ENCODE results near the gene BHLHE41. TPM values are rescaled to one million over a fixed set of nuclear protein-coding genes. Genes with fewer than 3 reads are reported as not detected.

The BHLHE41 gene
- 1 to 10 TPM in 1 of 2 donors, under 1 TPM in 1; 0.45 to 1.5 TPM for polyA plus RNA-seq

GRCh38 chr12:26124446-26125399, at the start of gene BHLHE41:
Gene BHLHE41, minus strand, starts transcription at chr12:26125037. Its CDS starts 258 bp downstream, at chr12:26124779.
- Histone ChIP-seq H3K27me3 (ENCODE audit: control insufficient read depth in 1 of 2, insufficient read depth in 2 of 2, low read length in 2 of 2) (peaks cover 0 to 3% of the 10 kb centered on the region in 2 donors), H3K27ac (ENCODE audit: low read depth in 2 of 2, low read length in 1 of 2) (peak within 1 kb of the TSS; percentile 88 to 94), H3K4me3 (ENCODE audit: low read depth in 1 of 2, low read length in 2 of 2) (peak within 1 kb of the TSS; percentile 52 to 62)

GRCh38 chr12:26172946-26173552, 48.2 kb upstream of the BHLHE41 start:
- 67 to 83% methylated on average over 4 of the region's 4 CpGs for WGBS, 2 donors
- Histone ChIP-seq H3K27ac (ENCODE audit: low read depth in 2 of 2, low read length in 1 of 2) (no peak overlapping the region), H3K36me3 (ENCODE audit: control insufficient read depth in 2 of 2, insufficient read depth in 2 of 2, low read length in 1 of 2) (no peaks in the 10 kb centered on the region), H3K9me3 (ENCODE audit: control insufficient read depth in 2 of 2, insufficient read depth in 1 of 2, low read depth in 1 of 2, low read length in 1 of 2) (no peaks in the 10 kb centered on the region), H3K4me1 (ENCODE audit: control insufficient read depth in 2 of 2, insufficient read depth in 2 of 2, low read length in 1 of 2) (no peaks in the 10 kb centered on the region), H3K27me3 (ENCODE audit: control insufficient read depth in 1 of 2, insufficient read depth in 2 of 2, low read length in 2 of 2) (no peaks in the 10 kb centered on the region), H3K4me3 (ENCODE audit: low read depth in 1 of 2, low read length in 2 of 2) (no peak overlapping the region)

More at GRCh38 chr12:26124446-26125399, at the start of gene BHLHE41:
- H3K4me1 ChIP-seq (ENCODE audit: control insufficient read depth in 2 of 2, insufficient read depth in 2 of 2, low read length in 1 of 2) = peaks cover 0 to 7% of the 10 kb centered on the region in 2 donors
- no peaks in the 10 kb centered on the region for H3K36me3 ChIP-seq (ENCODE audit: control insufficient read depth in 2 of 2, insufficient read depth in 2 of 2, low read length in 1 of 2)
- WGBS, 2 donors = 2% methylated on average over 42 to 53 of the region's 54 CpGs
- H3K9me3 ChIP-seq (ENCODE audit: control insufficient read depth in 2 of 2, insufficient read depth in 1 of 2, low read depth in 1 of 2, low read length in 1 of 2) = no peaks in the 10 kb centered on the region

DNA sequence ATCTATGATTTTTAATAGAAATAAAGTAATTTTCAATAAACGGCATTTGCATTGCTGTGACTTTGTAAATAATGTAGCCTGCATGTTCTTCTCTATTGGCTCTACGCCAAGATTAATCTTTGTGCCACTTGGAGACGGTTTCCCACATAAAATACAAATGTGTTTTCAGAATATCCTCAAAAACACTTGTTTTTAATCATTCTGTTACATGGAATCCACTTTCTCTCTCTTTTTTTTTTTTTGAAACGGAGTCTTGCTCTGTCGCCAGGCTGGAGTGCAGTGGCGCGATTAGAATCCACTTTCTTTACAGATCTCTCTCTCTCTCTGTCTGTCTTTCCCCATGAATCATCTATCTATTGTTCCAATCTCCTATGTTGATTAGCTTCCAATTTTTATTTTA, 47.7 kb upstream of the BHLHE41 start:
- Histone ChIP-seq H3K27ac (ENCODE audit: low read depth in 2 of 2, low read length in 1 of 2) (no peak overlapping the region), H3K27me3 (ENCODE audit: control insufficient read depth in 1 of 2, insufficient read depth in 2 of 2, low read length in 2 of 2) (no peaks in the 10 kb centered on the region), H3K36me3 (ENCODE audit: control insufficient read depth in 2 of 2, insufficient read depth in 2 of 2, low read length in 1 of 2) (no peaks in the 10 kb centered on the region), H3K9me3 (ENCODE audit: control insufficient read depth in 2 of 2, insufficient read depth in 1 of 2, low read depth in 1 of 2, low read length in 1 of 2) (no peaks in the 10 kb centered on the region), H3K4me3 (ENCODE audit: low read depth in 1 of 2, low read length in 2 of 2) (no peak overlapping the region), H3K4me1 (ENCODE audit: control insufficient read depth in 2 of 2, insufficient read depth in 2 of 2, low read length in 1 of 2) (no peaks in the 10 kb centered on the region)
- 82 to 87% methylated on average over 7 of the region's 7 CpGs for WGBS, 2 donors

DNA sequence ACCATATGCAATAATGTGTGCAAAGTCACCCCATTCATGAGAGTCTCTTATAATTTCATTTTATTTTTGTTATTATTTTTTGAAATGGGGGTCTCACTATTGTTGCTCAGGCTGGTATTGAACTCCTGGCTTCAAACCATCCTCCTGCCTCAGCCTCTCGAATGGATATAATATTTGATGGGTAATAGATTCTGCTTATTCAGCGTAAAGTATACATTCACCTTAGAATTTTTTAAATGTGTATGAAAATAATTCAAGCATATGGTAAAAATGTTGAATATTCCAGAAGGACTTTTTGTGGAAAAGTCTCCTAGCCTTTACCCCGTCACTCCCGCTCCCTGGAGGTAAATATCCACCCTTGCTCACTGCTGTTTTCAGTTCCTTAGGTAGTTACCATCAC, 47.2 kb upstream of the BHLHE41 start:
- Histone ChIP-seq H3K27me3 (ENCODE audit: control insufficient read depth in 1 of 2, insufficient read depth in 2 of 2, low read length in 2 of 2) (no peaks in the 10 kb centered on the region), H3K4me1 (ENCODE audit: control insufficient read depth in 2 of 2, insufficient read depth in 2 of 2, low read length in 1 of 2) (no peaks in the 10 kb centered on the region), H3K4me3 (ENCODE audit: low read depth in 1 of 2, low read length in 2 of 2) (no peak overlapping the region), H3K36me3 (ENCODE audit: control insufficient read depth in 2 of 2, insufficient read depth in 2 of 2, low read length in 1 of 2) (no peaks in the 10 kb centered on the region), H3K9me3 (ENCODE audit: control insufficient read depth in 2 of 2, insufficient read depth in 1 of 2, low read depth in 1 of 2, low read length in 1 of 2) (no peaks in the 10 kb centered on the region), H3K27ac (ENCODE audit: low read depth in 2 of 2, low read length in 1 of 2) (no peak overlapping the region)
- WGBS, 2 donors = 94% methylated on average over 4 of the region's 4 CpGs

- Histone ChIP-seq H3K27me3 (ENCODE audit: control insufficient read depth in 1 of 2, insufficient read depth in 2 of 2, low read length in 2 of 2) (no peaks in the 10 kb centered on the region), H3K9me3 (ENCODE audit: control insufficient read depth in 2 of 2, insufficient read depth in 1 of 2, low read depth in 1 of 2, low read length in 1 of 2) (no peaks in the 10 kb centered on the region), H3K36me3 (ENCODE audit: control insufficient read depth in 2 of 2, insufficient read depth in 2 of 2, low read length in 1 of 2) (no peaks in the 10 kb centered on the region), H3K27ac (ENCODE audit: low read depth in 2 of 2, low read length in 1 of 2) (no peak overlapping the region), H3K4me1 (ENCODE audit: control insufficient read depth in 2 of 2, insufficient read depth in 2 of 2, low read length in 1 of 2) (no peaks in the 10 kb centered on the region), H3K4me3 (ENCODE audit: low read depth in 1 of 2, low read length in 2 of 2) (no peak overlapping the region)
- WGBS, 2 donors = 38 to 40% methylated on average over 3 of the region's 3 CpGs
These were observed 39.3 kb upstream of the BHLHE41 start for GRCh38 chr12:26164118-26164517.

DNA sequence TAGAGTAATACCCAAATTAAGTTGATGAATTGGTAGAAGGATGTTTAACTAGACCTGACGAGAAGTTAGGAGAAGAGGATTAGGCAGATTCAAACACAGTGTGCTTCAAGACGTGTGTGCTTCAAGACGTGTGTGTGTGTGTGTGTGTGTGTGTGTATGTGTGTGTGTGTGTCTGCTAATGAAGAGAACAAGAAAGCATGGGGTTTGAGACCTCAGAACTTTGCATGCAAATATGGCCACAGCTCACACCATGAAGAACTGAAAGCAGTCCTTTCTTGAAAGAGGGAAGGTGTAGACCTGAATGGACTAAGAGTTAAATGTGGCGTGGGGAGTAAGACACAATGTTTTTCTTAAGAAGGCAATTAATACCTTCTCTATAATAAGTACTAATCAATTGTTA, 38.1 kb upstream of the BHLHE41 start:
- Histone ChIP-seq H3K27ac (ENCODE audit: low read depth in 2 of 2, low read length in 1 of 2) (no peak overlapping the region), H3K27me3 (ENCODE audit: control insufficient read depth in 1 of 2, insufficient read depth in 2 of 2, low read length in 2 of 2) (no peaks in the 10 kb centered on the region), H3K36me3 (ENCODE audit: control insufficient read depth in 2 of 2, insufficient read depth in 2 of 2, low read length in 1 of 2) (no peaks in the 10 kb centered on the region), H3K4me1 (ENCODE audit: control insufficient read depth in 2 of 2, insufficient read depth in 2 of 2, low read length in 1 of 2) (no peaks in the 10 kb centered on the region), H3K9me3 (ENCODE audit: control insufficient read depth in 2 of 2, insufficient read depth in 1 of 2, low read depth in 1 of 2, low read length in 1 of 2) (no peaks in the 10 kb centered on the region), H3K4me3 (ENCODE audit: low read depth in 1 of 2, low read length in 2 of 2) (no peak overlapping the region)
- WGBS, 2 donors = 72 to 74% methylated on average over 4 of the region's 4 CpGs

- no peak overlapping the region for H3K4me3 ChIP-seq (ENCODE audit: low read depth in 1 of 2, low read length in 2 of 2)
- no peaks in the 10 kb centered on the region for H3K27me3 ChIP-seq (ENCODE audit: control insufficient read depth in 1 of 2, insufficient read depth in 2 of 2, low read length in 2 of 2)
- no peaks in the 10 kb centered on the region for H3K9me3 ChIP-seq (ENCODE audit: control insufficient read depth in 2 of 2, insufficient read depth in 1 of 2, low read depth in 1 of 2, low read length in 1 of 2)
- H3K36me3 ChIP-seq (ENCODE audit: control insufficient read depth in 2 of 2, insufficient read depth in 2 of 2, low read length in 1 of 2) = no peaks in the 10 kb centered on the region
- no peak overlapping the region for H3K27ac ChIP-seq (ENCODE audit: low read depth in 2 of 2, low read length in 1 of 2)
- 85 to 91% methylated on average over 1 of the region's 1 CpG for WGBS, 2 donors
- no peaks in the 10 kb centered on the region for H3K4me1 ChIP-seq (ENCODE audit: control insufficient read depth in 2 of 2, insufficient read depth in 2 of 2, low read length in 1 of 2)
These were observed 37.3 kb upstream of the BHLHE41 start for GRCh38 chr12:26162174-26162573.

DNA sequence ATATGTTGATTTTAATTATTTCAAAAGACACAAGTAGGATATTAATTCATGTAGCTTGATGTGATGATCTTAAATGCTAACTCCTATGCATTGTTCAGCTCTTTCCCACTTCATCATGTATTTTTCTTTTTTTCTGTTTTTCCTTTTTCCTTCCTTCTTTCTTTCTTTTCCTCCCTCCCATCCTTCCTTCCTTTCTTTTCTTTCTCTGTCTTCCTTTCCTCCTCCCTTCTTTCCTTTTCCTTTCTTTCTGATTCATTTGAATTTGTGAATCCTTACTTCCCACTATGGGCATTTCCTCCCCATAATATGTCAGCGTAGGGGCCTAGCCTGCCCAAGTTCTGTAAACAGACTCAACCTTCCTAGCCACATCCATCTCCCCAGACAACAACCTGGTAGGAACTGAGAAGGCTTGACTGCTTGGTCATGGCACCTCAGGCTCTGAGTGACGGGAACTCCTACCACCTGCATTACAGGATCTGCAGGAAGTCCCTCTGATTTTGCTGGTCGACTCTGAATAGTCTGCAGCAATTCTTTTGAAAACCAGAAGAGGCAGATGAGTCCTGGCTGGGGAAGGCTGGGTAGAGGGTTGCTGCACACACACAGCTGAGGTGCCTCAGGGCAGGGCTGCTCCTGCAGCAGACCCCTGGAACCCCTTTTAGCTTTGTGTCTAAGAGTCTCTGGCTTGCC, 33.4 kb upstream of the BHLHE41 start:
- Histone ChIP-seq H3K9me3 (ENCODE audit: control insufficient read depth in 2 of 2, insufficient read depth in 1 of 2, low read depth in 1 of 2, low read length in 1 of 2) (no peaks in the 10 kb centered on the region), H3K36me3 (ENCODE audit: control insufficient read depth in 2 of 2, insufficient read depth in 2 of 2, low read length in 1 of 2) (no peaks in the 10 kb centered on the region), H3K27me3 (ENCODE audit: control insufficient read depth in 1 of 2, insufficient read depth in 2 of 2, low read length in 2 of 2) (no peaks in the 10 kb centered on the region), H3K4me3 (ENCODE audit: low read depth in 1 of 2, low read length in 2 of 2) (no peak overlapping the region), H3K4me1 (ENCODE audit: control insufficient read depth in 2 of 2, insufficient read depth in 2 of 2, low read length in 1 of 2) (no peaks in the 10 kb centered on the region), H3K27ac (ENCODE audit: low read depth in 2 of 2, low read length in 1 of 2) (no peak overlapping the region)
- 57 to 59% methylated on average over 3 of the region's 3 CpGs for WGBS, 2 donors

GRCh38 chr12:26157001-26157400, 32.2 kb upstream of the BHLHE41 start:
- WGBS, 2 donors = 40 to 60% methylated on average over 3 of the region's 3 CpGs

More at GRCh38 chr12:26157001-26157400, 32.2 kb upstream of the BHLHE41 start:
- Histone ChIP-seq H3K9me3 (ENCODE audit: control insufficient read depth in 2 of 2, insufficient read depth in 1 of 2, low read depth in 1 of 2, low read length in 1 of 2) (no peaks in the 10 kb centered on the region), H3K36me3 (ENCODE audit: control insufficient read depth in 2 of 2, insufficient read depth in 2 of 2, low read length in 1 of 2) (no peaks in the 10 kb centered on the region), H3K27me3 (ENCODE audit: control insufficient read depth in 1 of 2, insufficient read depth in 2 of 2, low read length in 2 of 2) (no peaks in the 10 kb centered on the region), H3K27ac (ENCODE audit: low read depth in 2 of 2, low read length in 1 of 2) (no peak overlapping the region), H3K4me1 (ENCODE audit: control insufficient read depth in 2 of 2, insufficient read depth in 2 of 2, low read length in 1 of 2) (no peaks in the 10 kb centered on the region), H3K4me3 (ENCODE audit: low read depth in 1 of 2, low read length in 2 of 2) (no peak overlapping the region)
